Spleen (tissue), 7 donors: Measurements from ENCODE around the gene PCSK9.

Source experiments
- CTCF ChIP-seq, 11 experiments: fragments of 200-600 bp in 7 of 11; fragments of 450-650 bp in 4 of 11; sonication (generic) in 4 of 11; IDR thresholded peaks in 8 of 11; conservative IDR thresholded peaks in 3 of 11; 1 replicate in 7 of 11; 2 replicates in 4 of 11; pipeline versions ENCODE4 v1.4.0 to v1.8.0; 2016 to 2021; ENCODE audit warnings: antibody characterized with exemption in 11 of 11, inconsistent platforms in 4 of 11, mild to moderate bottlenecking in 1 of 11
- POLR2AphosphoS5 ChIP-seq, 3 donors: sonication (generic); formaldehyde crosslinking; IDR thresholded peaks; one replicate each; pipeline ENCODE4 v1.5.1; 2017; ENCODE audit warnings: antibody characterized with exemption in 3 of 3
- donor health status: DM: no; HTN: no; CAD: no; lungs with moderate emphysema.
- donor health status: DM: no; HTN: no; CAD: no.
- donor health status: DM: no; HTN: no; CAD: no.

GRCh38 chr1:55074455-55074854, 35.1 kb downstream of the PCSK9 start:
- TF ChIP-seq CTCF (IDR thresholded peaks at IDR 0.05 in 8 of 11, conservative IDR thresholded peaks at IDR 0.05 in 3 of 11): no peak
- TF ChIP-seq POLR2AphosphoS5 (IDR thresholded peaks at IDR 0.05): no peak
